Fibroblast of mammary gland (primary cell): Measurements from ENCODE around the gene APOBEC2.

Experiments
- DNase-seq: peaks from one replicate; pipeline ENCODE4 v3.0.0-alpha.2; 2010; ENCODE audit warnings: low read depth
- H3K4me3 ChIP-seq: 2 replicates; pipeline ENCODE4 v1.5.1; 2011; ENCODE audit warnings: low read depth, mild to moderate bottlenecking, low read length, moderate library complexity; ENCODE audit not compliant: control insufficient read depth
- CTCF ChIP-seq: conservative IDR thresholded peaks from 2 replicates; pipeline ENCODE4 v1.5.1; 2011; ENCODE audit warnings: low read depth, low read length, inconsistent platforms; ENCODE audit not compliant: control insufficient read depth, insufficient read depth

Gene APOBEC2

DNA sequence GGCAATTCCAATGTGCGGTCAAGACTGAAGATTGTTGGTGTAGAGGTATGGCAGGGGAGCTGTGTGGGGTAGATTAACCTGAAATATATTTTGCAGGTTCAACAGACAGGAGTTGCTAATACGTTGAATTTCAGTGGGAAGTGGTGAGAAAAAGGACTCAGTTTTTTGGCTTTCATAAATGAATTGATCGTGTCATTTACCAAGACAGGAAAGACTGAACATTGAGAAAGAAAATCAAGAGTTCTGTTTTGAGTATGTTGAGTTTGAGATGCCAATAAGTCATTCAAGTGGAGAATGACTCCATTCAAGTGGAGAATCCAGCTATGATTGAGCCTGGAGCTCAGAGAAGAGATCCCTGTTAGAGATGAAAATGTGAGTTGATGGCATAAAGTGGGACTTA is 50.8 kb downstream of the APOBEC2 start:
- no peak overlapping the region for H3K4me3 ChIP-seq
- TF ChIP-seq CTCF: no peak
- DNase-seq: no peak

- TF ChIP-seq CTCF: no peak
- no peak overlapping the region for H3K4me3 ChIP-seq
- no peak for DNase-seq
Measured at GRCh38 chr6:41111017-41111416, 58.0 kb downstream of the APOBEC2 start.
